Fibroblast of villous mesenchyme (primary cell): ENCODE data around the gene SEMA5A. TPM values are rescaled to one million over a fixed set of nuclear protein-coding genes. Genes with fewer than 3 reads are reported as not detected.
A peak's percentile ranks its signal among the peaks of the same experiment; 100 is the strongest.

ENCODE experiments used
- DNase-seq: peaks from one replicate; pipeline ENCODE4 v3.0.0-alpha.2; 2010; ENCODE audit warnings: low read depth
- H3K4me3 ChIP-seq: 2 replicates; pipeline ENCODE4 v1.5.1; 2011; ENCODE audit warnings: low read depth, mild to moderate bottlenecking, low read length
- CTCF ChIP-seq: IDR thresholded peaks from 2 replicates; pipeline ENCODE4 v1.5.1; 2012; ENCODE audit warnings: low read depth, mild to moderate bottlenecking, low read length; ENCODE audit not compliant: insufficient read depth
- total RNA-seq: library from RNA; depleted of rRNA; stranded (reverse); fragments of >200 nt; gene quantifications from 2 replicates; pipeline ENCODE4 v1.2.3, GENCODE V29; 2012

Gene SEMA5A
- total RNA-seq, 1 donor: 72.5 TPM

GRCh38 chr5:9189681-9190080 lies 356.2 kb downstream of the SEMA5A start:
- H3K4me3 ChIP-seq: no peak overlapping the region
- no peak for TF ChIP-seq CTCF
- no peak for DNase-seq

- no peak overlapping the region for H3K4me3 ChIP-seq
- no peak for TF ChIP-seq CTCF
- DNase-seq: peak; percentile 13
These were observed 356.9 kb downstream of the SEMA5A start for GRCh38 chr5:9188956-9189355.

GRCh38 chr5:9188131-9188530 lies 357.7 kb downstream of the SEMA5A start:
- no peak for TF ChIP-seq CTCF
- no peak overlapping the region for H3K4me3 ChIP-seq
- DNase-seq: peak; percentile 92

GRCh38 chr5:9187614-9188013 lies 358.3 kb downstream of the SEMA5A start:
- DNase-seq: no peak
- no peak for TF ChIP-seq CTCF
- H3K4me3 ChIP-seq: no peak overlapping the region

- DNase-seq: no peak
- no peak for TF ChIP-seq CTCF
- H3K4me3 ChIP-seq: no peak overlapping the region
These were observed 359.8 kb downstream of the SEMA5A start for GRCh38 chr5:9186069-9186468.

GRCh38 chr5:9183992-9184391 lies 361.9 kb downstream of the SEMA5A start:
- DNase-seq: no peak
- no peak for TF ChIP-seq CTCF
- H3K4me3 ChIP-seq: no peak overlapping the region

GRCh38 chr5:9182899-9183695 lies 362.8 kb downstream of the SEMA5A start:
- TF ChIP-seq CTCF: no peak
- H3K4me3 ChIP-seq: no peak overlapping the region
- no peak for DNase-seq
